GM21576 (cell line): ENCODE results near the gene ST3GAL5.
"Not testable (repeated sequence)": the region's sequence is repeated elsewhere in the genome, so short reads cannot be mapped to it uniquely, and the experiment has no call there.

Experiments used
- ATAC-seq: cut with Tn5 transposase; IDR thresholded peaks from one replicate; pipeline ENCODE4 v1.9.1; 2021; ENCODE audit warnings: mild to moderate bottlenecking, moderate library complexity; ENCODE audit not compliant: unreplicated experiment

Gene ST3GAL5

GRCh38 chr2:85894554-85895278 is 5.9 kb upstream of the ST3GAL5 start:
- not testable (repeated sequence) for ATAC-seq

- ATAC-seq: no peak
Measured at GRCh38 chr2:85893428-85894258, 4.9 kb upstream of the ST3GAL5 start.

- no peak for ATAC-seq
Measured at GRCh38 chr2:85892216-85892944, 3.6 kb upstream of the ST3GAL5 start.

GRCh38 chr2:85890522-85891176 is 1.9 kb upstream of the ST3GAL5 start:
- no peak for ATAC-seq

- ATAC-seq: no peak
Measured at GRCh38 chr2:85889627-85890281, 964 bp upstream of the ST3GAL5 start.

- no peak for ATAC-seq
Measured at GRCh38 chr2:85888020-85888683, 638 bp downstream of the ST3GAL5 start.

GRCh38 chr2:85887566-85888019 is 1.2 kb downstream of the ST3GAL5 start:
- ATAC-seq: no peak

GRCh38 chr2:85886590-85886989 is 2.2 kb downstream of the ST3GAL5 start:
- no peak for ATAC-seq

GRCh38 chr2:85886141-85886540 is 2.6 kb downstream of the ST3GAL5 start:
- no peak for ATAC-seq

GRCh38 chr2:85881781-85882180 is 7.0 kb downstream of the ST3GAL5 start:
- not testable (repeated sequence) for ATAC-seq

- not testable (repeated sequence) for ATAC-seq
Measured at GRCh38 chr2:85880716-85881328, 8.0 kb downstream of the ST3GAL5 start.

GRCh38 chr2:85878719-85879370 is 9.9 kb downstream of the ST3GAL5 start:
- no peak for ATAC-seq

- ATAC-seq: no peak
Measured at GRCh38 chr2:85875350-85876050, 13.3 kb downstream of the ST3GAL5 start.

- no peak for ATAC-seq
Measured at GRCh38 chr2:85873679-85874078, 15.1 kb downstream of the ST3GAL5 start.

- ATAC-seq: no peak
Measured at GRCh38 chr2:85872536-85873161, 16.1 kb downstream of the ST3GAL5 start.

GRCh38 chr2:85871494-85872164 is 17.2 kb downstream of the ST3GAL5 start:
- no peak for ATAC-seq

GRCh38 chr2:85868822-85869221 is 20.0 kb downstream of the ST3GAL5 start:
- no peak for ATAC-seq
